AG04450 (cell line): ENCODE results near the gene IFT57. TPM values are rescaled to one million over a fixed set of nuclear protein-coding genes. Genes with fewer than 3 reads are reported as not detected.

Source experiments
- CTCF ChIA-PET: fragments of 300-600, 350-600 bp; formaldehyde crosslinking; extraction: SDS; loops from one replicate; lab custom pipeline; 2022; ENCODE audit warnings: antibody characterized with exemption, inconsistent platforms; lab: Charles Lee
- POLR2A ChIA-PET: fragments of 350-600 bp; formaldehyde crosslinking; extraction: SDS; loops from one replicate; lab custom pipeline; 2021; ENCODE audit warnings: antibody characterized with exemption, inconsistent platforms; lab: Yijun Ruan, JAX
- DNase-seq: peaks from one replicate; pipeline ENCODE4 v3.0.0-alpha.2; 2011; ENCODE audit warnings: low read depth, low spot score
- H3K27ac ChIP-seq: one replicate; pipeline ENCODE4 v1.5.1; 2012; ENCODE audit warnings: low read depth, low read length, control low read depth
- H3K27me3 ChIP-seq: one replicate; pipeline ENCODE4 v1.6.0; 2012; ENCODE audit warnings: low read length; ENCODE audit not compliant: control insufficient read depth, insufficient read depth
- H3K4me3 ChIP-seq: 2 replicates; pipeline ENCODE4 v1.5.1; 2011; ENCODE audit warnings: mild to moderate bottlenecking, low read depth, low read length, control low read depth
- H3K9me3 ChIP-seq: 2 replicates; pipeline ENCODE4 v1.5.1; 2012; ENCODE audit warnings: low read length; ENCODE audit not compliant: control insufficient read depth, insufficient read depth
- polyA plus RNA-seq: library from polyadenylated mRNA; depleted of rRNA; stranded (reverse); fragments of >200 nt; gene quantifications from 2 replicates; pipeline ENCODE4 v1.2.3, GENCODE V29; 2011
- TF ChIP-seq, protein P1 (sequence below): IDR thresholded peaks from 2 replicates; pipeline ENCODE4 v1.5.1; 2011; ENCODE audit warnings: low read depth, low read length, control low read depth, inconsistent platforms

The IFT57 gene
- polyA plus RNA-seq, 1 experiment: 84.0 TPM

DNA sequence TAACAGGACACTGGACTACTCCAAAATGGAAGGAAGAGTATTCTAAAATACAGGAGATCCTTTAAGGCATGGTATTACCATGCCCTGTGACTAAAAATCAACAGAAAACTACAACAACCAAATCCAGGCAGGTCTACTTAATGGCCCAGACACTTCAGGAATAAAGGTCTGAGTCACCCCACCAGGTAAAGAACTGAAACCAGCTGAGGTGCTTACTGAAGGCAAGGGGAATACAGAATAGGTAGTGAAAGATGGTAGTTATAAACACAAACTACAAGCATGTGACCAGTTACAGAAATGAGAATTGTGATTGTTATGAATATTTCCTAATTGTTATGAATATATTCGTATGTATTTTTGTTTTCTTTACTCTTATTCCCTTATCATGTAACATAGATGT is 13.4 kb downstream of the IFT57 start:
- ChIA-PET POLR2A (no interaction called here), CTCF (no interaction called here)

DNA sequence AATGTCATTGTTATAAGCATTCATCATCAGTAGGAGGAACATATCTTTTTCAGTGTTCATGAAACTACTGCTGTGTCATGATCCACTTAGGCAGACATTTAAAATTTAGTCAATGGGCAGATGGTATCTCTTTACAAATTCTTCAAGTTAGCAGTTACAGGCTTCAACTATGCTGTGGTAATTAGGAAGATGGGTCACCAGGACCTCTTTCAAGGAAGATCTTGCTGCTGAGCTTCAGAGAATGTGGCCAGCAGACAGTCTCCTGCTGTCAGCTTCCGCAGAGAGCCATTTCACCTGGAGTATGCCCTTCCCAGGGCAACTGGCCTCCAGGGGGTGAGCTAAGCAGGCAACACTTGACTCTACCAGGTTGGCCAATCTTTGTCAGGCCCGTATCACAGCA is 19.4 kb downstream of the IFT57 start:
- Histone ChIP-seq H3K27ac (no peak overlapping the region), H3K4me3 (no peak overlapping the region), H3K9me3 (no peaks in the 10 kb centered on the region), H3K27me3 (no peaks in the 10 kb centered on the region)
- DNase-seq: no peak
- POLR2A ChIA-PET: no interaction called here
- CTCF ChIA-PET: no interaction called here
- TF ChIP-seq, protein P1, sequence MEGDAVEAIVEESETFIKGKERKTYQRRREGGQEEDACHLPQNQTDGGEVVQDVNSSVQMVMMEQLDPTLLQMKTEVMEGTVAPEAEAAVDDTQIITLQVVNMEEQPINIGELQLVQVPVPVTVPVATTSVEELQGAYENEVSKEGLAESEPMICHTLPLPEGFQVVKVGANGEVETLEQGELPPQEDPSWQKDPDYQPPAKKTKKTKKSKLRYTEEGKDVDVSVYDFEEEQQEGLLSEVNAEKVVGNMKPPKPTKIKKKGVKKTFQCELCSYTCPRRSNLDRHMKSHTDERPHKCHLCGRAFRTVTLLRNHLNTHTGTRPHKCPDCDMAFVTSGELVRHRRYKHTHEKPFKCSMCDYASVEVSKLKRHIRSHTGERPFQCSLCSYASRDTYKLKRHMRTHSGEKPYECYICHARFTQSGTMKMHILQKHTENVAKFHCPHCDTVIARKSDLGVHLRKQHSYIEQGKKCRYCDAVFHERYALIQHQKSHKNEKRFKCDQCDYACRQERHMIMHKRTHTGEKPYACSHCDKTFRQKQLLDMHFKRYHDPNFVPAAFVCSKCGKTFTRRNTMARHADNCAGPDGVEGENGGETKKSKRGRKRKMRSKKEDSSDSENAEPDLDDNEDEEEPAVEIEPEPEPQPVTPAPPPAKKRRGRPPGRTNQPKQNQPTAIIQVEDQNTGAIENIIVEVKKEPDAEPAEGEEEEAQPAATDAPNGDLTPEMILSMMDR: no peak

More for the DNA sequence above, 13.4 kb downstream of the IFT57 start:
- Histone ChIP-seq H3K4me3 (no peak overlapping the region), H3K9me3 (no peaks in the 10 kb centered on the region), H3K27ac (no peak overlapping the region), H3K27me3 (no peaks in the 10 kb centered on the region)
- TF ChIP-seq, protein P1: no peak
- DNase-seq: no peak

DNA sequence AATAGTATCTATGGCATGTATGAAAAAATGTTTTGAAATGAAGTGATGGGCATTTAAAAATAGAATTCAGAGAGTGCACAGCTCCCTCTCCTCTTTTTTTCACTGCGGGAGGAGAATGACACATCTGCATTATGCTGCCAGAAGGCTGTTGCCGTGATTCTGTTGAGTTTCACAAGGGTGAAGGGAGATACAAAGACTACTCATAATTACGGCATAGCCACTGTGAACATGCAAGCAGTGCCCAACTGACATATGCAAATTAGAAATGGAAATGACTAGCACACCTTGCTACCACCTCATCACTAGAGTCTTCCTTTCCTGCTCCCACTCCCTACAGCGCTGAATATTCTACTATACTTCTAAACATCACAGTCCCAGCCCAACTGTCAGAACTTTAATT is 20.1 kb downstream of the IFT57 start:
- Histone ChIP-seq H3K27me3 (no peaks in the 10 kb centered on the region), H3K4me3 (no peak overlapping the region), H3K27ac (no peak overlapping the region), H3K9me3 (no peaks in the 10 kb centered on the region)
- TF ChIP-seq, protein P1: no peak
- CTCF ChIA-PET: interaction anchor here (0.9 kb wide), 1 partner anchor 276 kb away, joined by 3 read pairs; no protein-coding TSS in a partner anchor
- POLR2A ChIA-PET: no interaction called here
- DNase-seq: no peak

DNA sequence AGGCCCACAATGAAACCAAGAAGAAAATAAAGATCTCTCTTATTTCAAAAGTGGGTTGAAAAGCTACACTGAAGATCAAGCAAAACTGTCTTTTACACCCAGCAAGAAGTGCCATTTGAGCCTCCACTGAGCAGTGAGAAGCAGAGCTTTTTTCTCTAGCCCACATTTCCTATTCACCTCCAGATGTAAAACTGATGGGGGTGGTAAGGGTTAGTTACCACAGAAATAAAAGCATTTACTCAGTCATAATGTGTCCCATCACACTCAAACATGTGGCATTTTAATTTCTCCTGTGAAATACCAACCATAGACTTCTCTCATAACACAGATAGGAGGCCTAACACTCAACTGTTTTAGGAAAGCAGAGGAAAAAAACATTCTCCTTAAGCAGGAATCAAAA is 21.0 kb downstream of the IFT57 start:
- ChIA-PET POLR2A (no interaction called here), CTCF (no interaction called here)
- DNase-seq: no peak
- H3K9me3 ChIP-seq: no peaks in the 10 kb centered on the region
- no peak overlapping the region for H3K27ac ChIP-seq
- TF ChIP-seq, protein P1: no peak
- no peaks in the 10 kb centered on the region for H3K27me3 ChIP-seq
- H3K4me3 ChIP-seq: no peak overlapping the region

DNA sequence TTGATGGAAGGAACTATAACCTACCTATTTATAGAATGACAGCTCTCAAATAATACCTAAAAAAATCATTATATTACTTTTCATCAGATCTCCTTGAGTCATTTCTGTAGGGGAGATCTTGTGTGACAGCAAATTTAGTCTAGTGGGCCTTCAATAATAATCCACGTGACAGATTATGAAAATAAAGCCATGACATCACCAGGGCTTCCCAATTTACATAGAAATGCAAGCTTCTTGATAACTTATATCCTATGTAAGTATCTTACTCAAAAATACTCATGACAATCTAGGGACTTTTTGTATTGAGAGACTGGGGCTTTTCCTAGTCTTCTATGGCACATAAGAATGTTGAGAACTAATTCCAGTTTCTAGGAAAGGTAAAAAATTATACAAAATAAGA is 21.6 kb downstream of the IFT57 start:
- POLR2A ChIA-PET: no interaction called here
- Histone ChIP-seq H3K27ac (no peak overlapping the region), H3K27me3 (no peaks in the 10 kb centered on the region), H3K9me3 (no peaks in the 10 kb centered on the region), H3K4me3 (no peak overlapping the region)
- CTCF ChIA-PET: no interaction called here
- TF ChIP-seq, protein P1: no peak
- no peak for DNase-seq
